HG02943 (cell line): Measurements from ENCODE around the gene EXOC5.

Experiments
- ATAC-seq: cut with Tn5 transposase; IDR thresholded peaks from one replicate; pipeline ENCODE4 v1.9.1; 2021; ENCODE audit warnings: mild to moderate bottlenecking, low read depth, moderate library complexity; ENCODE audit not compliant: unreplicated experiment

Gene EXOC5

DNA sequence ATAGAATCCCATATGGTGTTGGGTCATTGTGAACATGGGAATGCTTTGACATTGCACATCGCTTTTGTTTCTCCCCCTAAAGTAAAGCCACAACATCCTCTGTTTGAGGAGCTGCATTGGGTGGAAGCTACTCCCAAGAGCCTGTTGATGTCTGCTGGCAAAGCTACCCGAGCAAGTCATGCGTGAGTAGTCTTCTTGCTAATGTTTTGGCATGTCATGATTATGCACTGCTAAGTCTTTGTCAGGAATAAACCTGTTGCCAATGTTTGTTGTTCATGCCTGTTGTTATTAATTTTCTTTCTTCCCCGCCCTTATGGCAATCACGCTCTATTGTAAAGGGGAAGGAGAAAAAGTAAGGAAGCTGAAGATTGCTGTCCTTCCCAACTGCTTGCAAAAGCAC is 97.3 kb downstream of the EXOC5 start:
- ATAC-seq, result no peak

DNA sequence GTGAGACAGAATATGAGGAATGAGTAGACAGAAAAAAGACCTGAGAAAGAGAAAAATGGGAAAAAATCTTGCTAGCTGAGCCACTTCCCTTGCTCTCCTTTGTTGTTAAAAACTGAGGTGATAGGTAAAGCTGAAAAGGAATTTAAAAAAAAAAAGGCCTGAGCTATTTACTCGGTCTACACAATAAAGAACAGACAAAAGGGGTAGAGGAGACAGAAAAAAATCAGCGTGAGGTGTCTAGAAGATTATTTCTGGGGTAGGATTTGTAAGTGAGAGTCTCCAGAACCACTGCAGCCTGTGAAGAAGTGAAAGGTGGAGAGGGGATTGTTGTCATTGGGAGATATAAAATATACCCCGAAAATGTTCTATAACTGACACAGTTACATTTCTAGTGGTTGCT is 98.8 kb downstream of the EXOC5 start:
- no peak for ATAC-seq

DNA sequence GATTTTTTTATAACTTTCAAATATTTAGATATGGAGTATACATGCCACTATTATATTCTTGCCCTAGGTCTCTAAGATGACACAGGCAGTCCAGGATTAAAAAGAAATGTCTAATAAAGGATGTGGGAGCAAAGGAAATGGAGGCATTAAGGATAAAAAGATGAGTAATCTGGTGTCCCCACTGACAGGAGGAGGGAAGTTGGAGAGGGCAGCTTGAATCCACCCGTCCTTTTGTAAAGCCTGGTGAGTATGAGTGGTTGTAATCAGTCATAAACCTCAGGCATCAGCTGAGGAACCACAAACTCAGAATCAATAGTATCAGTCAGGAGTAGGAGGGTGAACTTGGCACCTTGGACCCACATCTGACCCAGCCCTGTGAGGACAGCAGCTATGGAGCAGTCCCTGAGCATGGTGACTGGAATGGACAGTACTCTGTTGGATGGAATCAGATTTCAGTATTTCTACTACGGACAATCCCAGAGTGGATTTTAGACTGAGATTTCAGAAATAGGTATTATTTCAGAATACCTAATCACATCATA is 100.5 kb downstream of the EXOC5 start:
- no peak for ATAC-seq

DNA sequence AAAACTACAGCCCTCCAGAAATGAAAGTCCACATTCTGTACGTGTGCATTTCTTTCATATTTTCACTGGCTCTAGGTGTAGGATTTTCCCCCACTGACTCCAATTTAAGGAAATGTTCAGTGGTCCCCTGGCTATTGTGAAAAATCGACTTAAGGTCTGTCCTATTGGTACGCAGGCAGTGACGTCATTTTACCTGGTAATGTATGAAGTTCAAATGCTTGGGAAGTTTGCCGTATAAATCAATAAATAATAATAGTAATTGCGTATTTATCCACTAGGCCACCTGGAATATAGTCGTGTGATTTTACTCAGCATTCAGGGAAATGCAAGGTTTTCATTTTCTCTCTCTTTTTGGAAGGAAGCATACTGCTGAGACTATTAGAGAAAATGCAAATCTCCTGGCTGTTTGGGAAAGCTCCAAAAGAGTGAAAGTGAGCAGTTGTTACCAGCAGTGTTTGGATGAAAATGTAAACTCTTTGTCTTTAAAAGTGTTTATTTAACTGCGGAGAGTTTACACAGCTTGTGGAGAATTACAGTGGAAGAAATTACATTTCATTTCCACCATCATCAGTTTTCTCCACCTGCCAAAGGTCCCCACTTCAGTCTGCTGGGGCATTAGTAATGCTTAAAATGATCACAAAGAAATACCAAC is 107.0 kb downstream of the EXOC5 start:
- no peak for ATAC-seq

DNA sequence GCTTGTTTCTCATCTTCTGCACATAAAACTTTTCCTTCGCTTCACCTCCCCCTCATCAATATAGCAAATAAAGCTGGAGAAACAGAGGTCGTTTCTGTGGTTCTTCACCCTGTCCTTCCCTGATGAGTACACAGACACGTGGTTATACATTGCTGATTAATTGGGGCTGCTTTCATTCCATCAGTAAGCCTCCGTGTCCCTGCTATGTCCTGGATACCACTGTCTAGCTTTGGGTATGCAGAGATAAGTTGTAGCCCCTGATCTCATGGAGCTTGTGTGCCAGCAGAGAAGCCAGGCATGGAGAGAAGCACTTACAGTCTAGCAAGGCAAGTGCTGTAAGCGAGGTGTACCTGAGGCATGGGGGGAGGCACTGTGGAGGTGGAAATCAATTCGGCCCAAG is 108.4 kb downstream of the EXOC5 start:
- ATAC-seq, result no peak

DNA sequence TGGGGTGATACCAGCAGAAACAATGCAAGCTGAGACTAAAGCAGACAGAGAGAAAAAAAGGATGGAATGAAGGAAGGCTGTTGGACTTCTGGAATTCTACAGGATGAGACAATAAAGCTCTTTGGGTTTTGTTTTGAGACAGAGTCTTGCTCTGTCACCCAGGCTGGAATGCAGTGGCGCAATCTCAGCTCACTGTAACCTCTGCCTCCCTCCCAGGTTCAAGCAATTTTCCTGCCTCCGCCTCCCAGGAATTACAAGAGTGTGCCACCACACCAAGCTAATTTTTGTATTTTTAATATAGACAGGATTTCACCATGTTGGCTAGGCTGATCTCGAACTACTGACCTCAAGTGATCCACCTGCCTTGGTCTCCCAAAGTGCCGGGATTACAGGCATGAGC is 115.4 kb downstream of the EXOC5 start:
- no peak for ATAC-seq
